Erythroblast (primary cell): ENCODE measurements around the gene KRT78.

Experiments
- GATA1 ChIP-seq: IDR thresholded peaks from 2 replicates; pipeline ENCODE4 v1.6.1; 2011; ENCODE audit warnings: low read depth, mild to moderate bottlenecking, control low read depth, low read length, moderate library complexity
- POLR2A ChIP-seq: IDR thresholded peaks from 2 replicates; pipeline ENCODE4 v1.6.1; 2011; ENCODE audit warnings: mild to moderate bottlenecking, low read length

- TF ChIP-seq POLR2A, result no peak
- TF ChIP-seq GATA1, result no peak
Measured at GRCh38 chr12:52815161-52815560, 33.6 kb downstream of the KRT78 start.
